ENCODE data around the gene EPAS1. TPM values are rescaled to one million over a fixed set of nuclear protein-coding genes. Genes with fewer than 3 reads are reported as not detected.

The EPAS1 gene
- total RNA-seq, 1 experiment from 2014 or later = 55.9 TPM

- intact Hi-C loops (cut with micrococcal nuclease) = no loop called here
- Histone ChIP-seq H3K36me3 (ENCODE audit: control insufficient read depth in 1 of 2, insufficient read depth in 2 of 2, low read length in 2 of 2) (no peaks in the 10 kb centered on the region), H3K9ac (ENCODE audit: low read length) (no peak overlapping the region), H4K20me1 (ENCODE audit: insufficient read depth) (no peaks in the 10 kb centered on the region), H3K4me2 (ENCODE audit: low read length) (no peak overlapping the region), H3K27ac (ENCODE audit: low read depth, low read length) (no peak overlapping the region), H3K9me2 (ENCODE audit: insufficient read depth) (no peaks in the 10 kb centered on the region), H3K9me3 (ENCODE audit: control insufficient read depth in 1 of 2, insufficient read depth in 1 of 2, low read depth in 1 of 2, low read length in 2 of 2) (no peaks in the 10 kb centered on the region), H3K79me2 (ENCODE audit: insufficient read depth, low read length) (no peaks in the 10 kb centered on the region), H3K4me1 (ENCODE audit: control insufficient read depth in 1 of 2, insufficient read depth in 2 of 2, low read length in 2 of 2) (no peaks in the 10 kb centered on the region), H3K27me3 (ENCODE audit: insufficient read depth, low read length) (no peaks in the 10 kb centered on the region), H2AFZ (ENCODE audit: low read depth, low read length, poor library complexity, severe bottlenecking) (no peak overlapping the region), H3K4me3 (replicated peaks in 1 of 2; ENCODE audit: low read depth in 1 of 2, low read length in 2 of 2) (no peak overlapping the region)
- TF ChIP-seq CEBPB (IDR thresholded peaks at IDR 0.05; ENCODE audit: low read depth) (no peak), TCF7L2 (IDR thresholded peaks at IDR 0.05; ENCODE audit: borderline replicate concordance, extremely low read depth, insufficient read depth, insufficient read length) (no peak), SP1 (IDR thresholded peaks at IDR 0.05; ENCODE audit: low read depth) (no peak), RAD21 (IDR thresholded peaks at IDR 0.05; ENCODE audit: low read depth) (no peak), POLR2A (IDR thresholded peaks at IDR 0.05; ENCODE audit: borderline replicate concordance, extremely low read depth, insufficient read depth, insufficient read length) (no peak), SIN3A (IDR thresholded peaks at IDR 0.05; ENCODE audit: low read depth) (no peak), EZH2 (IDR thresholded peaks at IDR 0.05) (no peak), EZH2phosphoT487 (IDR thresholded peaks at IDR 0.05; ENCODE audit: borderline replicate concordance) (no peak), FOSL1 (IDR thresholded peaks at IDR 0.05; ENCODE audit: low read depth) (no peak), POLR2AphosphoS5 (IDR thresholded peaks at IDR 0.05; ENCODE audit: low read depth, low read length) (no peak), YY1 (IDR thresholded peaks at IDR 0.05; ENCODE audit: extremely low read depth, insufficient replicate concordance, low read depth, low read length) (no peak)
- TF ChIP-seq, protein P1, sequence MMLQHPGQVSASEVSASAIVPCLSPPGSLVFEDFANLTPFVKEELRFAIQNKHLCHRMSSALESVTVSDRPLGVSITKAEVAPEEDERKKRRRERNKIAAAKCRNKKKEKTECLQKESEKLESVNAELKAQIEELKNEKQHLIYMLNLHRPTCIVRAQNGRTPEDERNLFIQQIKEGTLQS (IDR thresholded peaks at IDR 0.05) = no peak
- TF ChIP-seq, protein P2, sequence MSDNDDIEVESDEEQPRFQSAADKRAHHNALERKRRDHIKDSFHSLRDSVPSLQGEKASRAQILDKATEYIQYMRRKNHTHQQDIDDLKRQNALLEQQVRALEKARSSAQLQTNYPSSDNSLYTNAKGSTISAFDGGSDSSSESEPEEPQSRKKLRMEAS (IDR thresholded peaks at IDR 0.05) = no peak
- TF ChIP-seq, protein P3, sequence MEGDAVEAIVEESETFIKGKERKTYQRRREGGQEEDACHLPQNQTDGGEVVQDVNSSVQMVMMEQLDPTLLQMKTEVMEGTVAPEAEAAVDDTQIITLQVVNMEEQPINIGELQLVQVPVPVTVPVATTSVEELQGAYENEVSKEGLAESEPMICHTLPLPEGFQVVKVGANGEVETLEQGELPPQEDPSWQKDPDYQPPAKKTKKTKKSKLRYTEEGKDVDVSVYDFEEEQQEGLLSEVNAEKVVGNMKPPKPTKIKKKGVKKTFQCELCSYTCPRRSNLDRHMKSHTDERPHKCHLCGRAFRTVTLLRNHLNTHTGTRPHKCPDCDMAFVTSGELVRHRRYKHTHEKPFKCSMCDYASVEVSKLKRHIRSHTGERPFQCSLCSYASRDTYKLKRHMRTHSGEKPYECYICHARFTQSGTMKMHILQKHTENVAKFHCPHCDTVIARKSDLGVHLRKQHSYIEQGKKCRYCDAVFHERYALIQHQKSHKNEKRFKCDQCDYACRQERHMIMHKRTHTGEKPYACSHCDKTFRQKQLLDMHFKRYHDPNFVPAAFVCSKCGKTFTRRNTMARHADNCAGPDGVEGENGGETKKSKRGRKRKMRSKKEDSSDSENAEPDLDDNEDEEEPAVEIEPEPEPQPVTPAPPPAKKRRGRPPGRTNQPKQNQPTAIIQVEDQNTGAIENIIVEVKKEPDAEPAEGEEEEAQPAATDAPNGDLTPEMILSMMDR (IDR thresholded peaks at IDR 0.05 in 2 of 3, conservative IDR thresholded peaks at IDR 0.05 in 1 of 3; ENCODE audit: borderline replicate concordance in 1 of 3, insufficient read depth in 1 of 3, low read depth in 2 of 3, low read length in 2 of 3) = no peak
- TF ChIP-seq, protein P4, sequence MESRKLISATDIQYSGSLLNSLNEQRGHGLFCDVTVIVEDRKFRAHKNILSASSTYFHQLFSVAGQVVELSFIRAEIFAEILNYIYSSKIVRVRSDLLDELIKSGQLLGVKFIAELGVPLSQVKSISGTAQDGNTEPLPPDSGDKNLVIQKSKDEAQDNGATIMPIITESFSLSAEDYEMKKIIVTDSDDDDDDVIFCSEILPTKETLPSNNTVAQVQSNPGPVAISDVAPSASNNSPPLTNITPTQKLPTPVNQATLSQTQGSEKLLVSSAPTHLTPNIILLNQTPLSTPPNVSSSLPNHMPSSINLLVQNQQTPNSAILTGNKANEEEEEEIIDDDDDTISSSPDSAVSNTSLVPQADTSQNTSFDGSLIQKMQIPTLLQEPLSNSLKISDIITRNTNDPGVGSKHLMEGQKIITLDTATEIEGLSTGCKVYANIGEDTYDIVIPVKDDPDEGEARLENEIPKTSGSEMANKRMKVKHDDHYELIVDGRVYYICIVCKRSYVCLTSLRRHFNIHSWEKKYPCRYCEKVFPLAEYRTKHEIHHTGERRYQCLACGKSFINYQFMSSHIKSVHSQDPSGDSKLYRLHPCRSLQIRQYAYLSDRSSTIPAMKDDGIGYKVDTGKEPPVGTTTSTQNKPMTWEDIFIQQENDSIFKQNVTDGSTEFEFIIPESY (IDR thresholded peaks at IDR 0.05; ENCODE audit: extremely low read depth, insufficient replicate concordance, low read length) = no peak
- DNase-seq (ENCODE audit: low read depth, low spot score) (no peak), ATAC-seq (no peak)
- RAD21 ChIA-PET (ENCODE audit: low non-redundant PET in 1 of 2, low total read pairs in 2 of 2, uncharacterized antibody in 2 of 2, unreplicated experiment in 2 of 2) = no interaction called here
- POLR2A ChIA-PET = no interaction called here
- no TSS peak for BruUV-seq (replicated peaks)
- CTCF ChIA-PET = no interaction called here
Measured at GRCh38 chr2:46430992-46431391, 133.8 kb downstream of the EPAS1 start.

Data from HCT116 (cell line).